IMR-90 (cell line): Measurements from ENCODE around the gene LAMA2. TPM values are rescaled to one million over a fixed set of nuclear protein-coding genes. Genes with fewer than 3 reads are reported as not detected.

ENCODE experiments used
- ATAC-seq: fragments of 200-7000 bp; cut with Tn5 transposase; 2 replicates; pipeline ENCODE4 v1.9.1; 2020; ENCODE audit warnings: low read depth, mild to moderate bottlenecking, moderate library complexity
- BruUV-seq: library from RNA; stranded (reverse); fragments of 400-500 nt; replicated peaks from 2 replicates; lab custom pipeline; 2021; lab: Mats Ljungman, UMichigan
- CTCF ChIA-PET: fragments of 300-600 bp; formaldehyde crosslinking; extraction: SDS; loops from one replicate; lab custom pipeline; 2021; ENCODE audit warnings: antibody characterized with exemption; lab: Yijun Ruan, JAX
- POLR2A ChIA-PET: fragments of 300-600 bp; sonication (Branson Sonifier 250); formaldehyde crosslinking; loops from one replicate; lab custom pipeline; 2022; ENCODE audit warnings: antibody characterized with exemption; ENCODE audit not compliant: unreplicated experiment; lab: Charles Lee
- DNase-seq: peaks from one replicate; pipeline ENCODE4 v3.0.0; 2013
- H2AFZ ChIP-seq: replicated peaks from 2 replicates; pipeline ENCODE3; 2013; ENCODE audit warnings: low read length, mild to moderate bottlenecking; ENCODE audit not compliant: poor library complexity
- H2AK5ac ChIP-seq: 2 replicates; pipeline ENCODE4 v1.6.1; 2013; ENCODE audit warnings: low read depth, low read length, inconsistent platforms
- H2AK9ac ChIP-seq: replicated peaks from 2 replicates; pipeline ENCODE3; 2013; ENCODE audit warnings: mild to moderate bottlenecking, low read depth, low read length, moderate library complexity; ENCODE audit not compliant: poor library complexity
- H2BK120ac ChIP-seq: 2 replicates; pipeline ENCODE4 v1.6.1; 2013; ENCODE audit warnings: low read depth, low read length, inconsistent platforms
- H2BK15ac ChIP-seq: 3 replicates; pipeline ENCODE4 v1.6.1; 2013; ENCODE audit warnings: low read depth, low read length, inconsistent platforms
- H2BK20ac ChIP-seq: 2 replicates; pipeline ENCODE4 v1.6.1; 2013; ENCODE audit warnings: low read depth, mild to moderate bottlenecking, inconsistent platforms, low read length, moderate library complexity
- H2BK5ac ChIP-seq: 2 replicates; pipeline ENCODE4 v1.6.1; 2013; ENCODE audit warnings: mild to moderate bottlenecking, low read depth, low read length, inconsistent platforms; ENCODE audit not compliant: poor library complexity, severe bottlenecking
- H3K14ac ChIP-seq: replicated peaks from 2 replicates; pipeline ENCODE4 v1.6.1; 2013; ENCODE audit warnings: low read depth, low read length, inconsistent platforms
- H3K18ac ChIP-seq: 2 replicates; pipeline ENCODE4 v1.6.1; 2013; ENCODE audit warnings: low read depth, low read length, control low read depth
- H3K23ac ChIP-seq: 2 replicates; pipeline ENCODE4 v1.6.1; 2013; ENCODE audit warnings: low read depth, low read length, inconsistent platforms
- H3K27ac ChIP-seq: 2 replicates; pipeline ENCODE4 v1.5.1; 2013; ENCODE audit warnings: mild to moderate bottlenecking, control low read depth, low read length; ENCODE audit not compliant: insufficient read depth
- H3K27me3 ChIP-seq: 2 replicates; pipeline ENCODE4 v1.6.1; 2013; ENCODE audit warnings: low read length; ENCODE audit not compliant: control insufficient read depth, insufficient read depth
- H3K36me3 ChIP-seq: 2 replicates; pipeline ENCODE4 v1.6.1; 2013; ENCODE audit warnings: low read length, mixed read lengths; ENCODE audit not compliant: control insufficient read depth, insufficient read depth
- H3K4ac ChIP-seq: 2 replicates; pipeline ENCODE4 v1.6.1; 2013; ENCODE audit warnings: low read depth, low read length, inconsistent platforms
- H3K4me1 ChIP-seq: 2 replicates; pipeline ENCODE4 v1.6.1; 2013; ENCODE audit warnings: low read length, mixed read lengths; ENCODE audit not compliant: control insufficient read depth, insufficient read depth
- H3K4me2 ChIP-seq: 2 replicates; pipeline ENCODE4 v1.6.1; 2013; ENCODE audit warnings: low read depth, mild to moderate bottlenecking, control low read depth, low read length, moderate library complexity
- H3K4me3 ChIP-seq: 2 replicates; pipeline ENCODE4 v1.5.1; 2013; ENCODE audit warnings: low read depth, mild to moderate bottlenecking, control low read depth, low read length, moderate library complexity; ENCODE audit not compliant: insufficient read depth
- H3K56ac ChIP-seq: 2 replicates; pipeline ENCODE4 v1.6.1; 2013; ENCODE audit warnings: low read length, inconsistent platforms; ENCODE audit not compliant: insufficient read depth; ENCODE audit errors: extremely low read depth
- H3K79me1 ChIP-seq, 2 experiments: 2 replicates each; pipeline ENCODE4 v1.6.1; 2013; ENCODE audit warnings: low read length in 2 of 2, inconsistent platforms in 1 of 2, low read depth in 1 of 2
- H3K9ac ChIP-seq: 2 replicates; pipeline ENCODE4 v1.6.1; 2013; ENCODE audit warnings: low read depth, low read length, control low read depth
- H3K9me1 ChIP-seq: 2 replicates; pipeline ENCODE4 v1.6.1; 2013; ENCODE audit warnings: low read length, inconsistent platforms; ENCODE audit not compliant: insufficient read depth
- H3K9me3 ChIP-seq: 2 replicates; pipeline ENCODE4 v1.6.1; 2013; ENCODE audit warnings: low read length; ENCODE audit not compliant: control insufficient read depth, insufficient read depth
- H4K20me1 ChIP-seq: 2 replicates; pipeline ENCODE4 v1.6.1; 2013; ENCODE audit warnings: low read length, inconsistent platforms; ENCODE audit not compliant: insufficient read depth
- H4K5ac ChIP-seq: 2 replicates; pipeline ENCODE4 v1.6.1; 2013; ENCODE audit warnings: mild to moderate bottlenecking, low read depth, low read length, control low read depth
- H4K8ac ChIP-seq, 2 experiments: 2 replicates each; pipeline ENCODE4 v1.6.1; 2013; ENCODE audit warnings: low read depth in 2 of 2, low read length in 2 of 2, control low read depth in 1 of 2, inconsistent platforms in 1 of 2
- H4K91ac ChIP-seq: 2 replicates; pipeline ENCODE4 v1.6.1; 2013; ENCODE audit warnings: low read depth, low read length, inconsistent platforms; ENCODE audit not compliant: insufficient read depth
- CEBPB ChIP-seq: IDR thresholded peaks from 2 replicates; pipeline ENCODE4 v1.6.1; 2012; ENCODE audit warnings: low read depth, low read length, improper control_type of control experiment
- CHD1 ChIP-seq: IDR thresholded peaks from 2 replicates; pipeline ENCODE4 v1.6.1; 2012; ENCODE audit warnings: low read depth, low read length, improper control_type of control experiment
- RFX5 ChIP-seq: IDR thresholded peaks from 2 replicates; pipeline ENCODE4 v1.8.0; 2012; ENCODE audit warnings: low read depth, mild to moderate bottlenecking, low read length, moderate library complexity
- dilution Hi-C: fragments of 300-500 bp; cut with HindIII; formaldehyde crosslinking; loops from one replicate; pipeline ENCODE4 v1.14.3; 2018; ENCODE audit warnings: low sequenced_read_pairs; ENCODE audit not compliant: unreplicated experiment
- in situ Hi-C: fragments of 300-500 bp; cut with MboI; formaldehyde crosslinking; loops from 3 replicates; pipeline ENCODE4 v1.14.3; 2019; ENCODE audit warnings: low sequenced_read_pairs, inconsistent platforms, mixed read lengths
- intact Hi-C: fragments of 100-400 bp; cut with micrococcal nuclease; formaldehyde crosslinking; loops from 2 replicates; pipeline ENCODE4 v1.10.0; 2022
- polyA plus RNA-seq, 3 experiments: library from polyadenylated mRNA; depleted of rRNA; stranded (reverse); fragments of >200 nt; gene quantifications; 2 replicates each; pipeline ENCODE4 v1.2.3, GENCODE V29; 2012; ENCODE audit warnings: low replicate concordance in 1 of 3
- total RNA-seq: library from RNA; depleted of rRNA; stranded (reverse); fragments of >200 nt; gene quantifications from 2 replicates; pipeline ENCODE4 v1.2.3, GENCODE V29; 2012

LAMA2 gene
- total and polyA plus RNA-seq, 2 of the 4 experiments (the other 2 are of a cell fraction) = 9.9 to 13.3 TPM

GRCh38 chr6:129215246-129215645 lies 332.3 kb downstream of the LAMA2 start:
- no peak overlapping the region for H2BK120ac ChIP-seq
- TF ChIP-seq CHD1 (no peak), RFX5 (no peak), CEBPB (no peak)
- H2BK20ac ChIP-seq = no peak overlapping the region
- no peak overlapping the region for H4K91ac ChIP-seq
- no peak overlapping the region for H2AK5ac ChIP-seq
- no peak overlapping the region for H3K4ac ChIP-seq
- H2BK5ac ChIP-seq = no peak overlapping the region
- CTCF ChIA-PET = no interaction called here
- no peaks in the 10 kb centered on the region for H3K9me3 ChIP-seq
- intact Hi-C loops (no loop called here), dilution Hi-C loops (no loop called here), in situ Hi-C loops (no loop called here)
- H4K8ac ChIP-seq = no peak overlapping the region
- no peak overlapping the region for H3K27ac ChIP-seq
- peaks cover 2% of the 10 kb centered on the region; the same call in 1 of the 2 replicates for H3K27me3 ChIP-seq
- no peaks in the 10 kb centered on the region; the same call in 1 of the 2 replicates for H3K9me1 ChIP-seq
- H3K4me3 ChIP-seq = no peak overlapping the region
- H3K4me2 ChIP-seq = no peak overlapping the region
- no peak overlapping the region for H3K14ac ChIP-seq
- H3K18ac ChIP-seq = no peak overlapping the region
- H3K23ac ChIP-seq = no peak overlapping the region
- no peak for DNase-seq
- POLR2A ChIA-PET = no interaction called here
- no peak overlapping the region for H2AK9ac ChIP-seq
- H3K56ac ChIP-seq = no peak overlapping the region
- H2BK15ac ChIP-seq = no peak overlapping the region
- H3K9ac ChIP-seq = no peak overlapping the region
- no peak overlapping the region for H2AFZ ChIP-seq
- BruUV-seq = no TSS peak
- no peaks in the 10 kb centered on the region for H4K20me1 ChIP-seq
- H3K79me1 ChIP-seq = no peaks in the 10 kb centered on the region
- no peak for ATAC-seq
- no peaks in the 10 kb centered on the region for H3K36me3 ChIP-seq
- H3K4me1 ChIP-seq = peaks cover 2% of the 10 kb centered on the region
- H4K5ac ChIP-seq = no peak overlapping the region
